ENCODE data around the gene SERPINB1. TPM values are rescaled to one million over a fixed set of nuclear protein-coding genes. Genes with fewer than 3 reads are reported as not detected.

The SERPINB1 gene
- total and polyA plus RNA-seq, 2 donors (not counting 3 experiments of a cell fraction or from before 2014, with no cell fraction given) = 6.7 to 24.0 TPM

GRCh38 chr6:2800552-2801316 lies 40.9 kb downstream of the SERPINB1 start:
- no peaks in the 10 kb centered on the region for H3K79me2 ChIP-seq (ENCODE audit: control insufficient read depth, insufficient read depth, low read length)
- no peaks in the 10 kb centered on the region for H3K27me3 ChIP-seq (ENCODE audit: control insufficient read depth in 2 of 2, insufficient read depth in 2 of 2, low read length in 2 of 2)
- no peak for DNase-seq (ENCODE audit: low read depth, low spot score)
- H2AFZ ChIP-seq (ENCODE audit: low read depth, low read length) = no peak overlapping the region
- intact Hi-C loops (cut with micrococcal nuclease) = no loop called here
- H3K4me2 ChIP-seq (ENCODE audit: insufficient read depth, low read length) = no peak overlapping the region
- no peak overlapping the region for H3K9ac ChIP-seq (replicated peaks; ENCODE audit: extremely low read depth, insufficient read depth, low read length)
- no peak overlapping the region for H3K27ac ChIP-seq (ENCODE audit: insufficient read depth, low read depth, low read length)
- no TSS peak for BruUV-seq (replicated peaks)
- FAIRE-seq = no peak
- no peaks in the 10 kb centered on the region for H3K9me1 ChIP-seq (replicated peaks; ENCODE audit: control insufficient read depth, extremely low read depth, insufficient read depth, low read length)
- no peaks in the 10 kb centered on the region for H3K9me3 ChIP-seq (replicated peaks; ENCODE audit: control insufficient read depth, insufficient read depth, low read length)
- ChIA-PET CTCF (interaction anchor here (0.6 to 2.0 kb wide), 3 partner anchors 9 to 1276 kb away, joined by 3 to 12 read pairs (median 3); no protein-coding TSS in a partner anchor), POLR2A (no interaction called here)
- peaks cover 19% of the 10 kb centered on the region for H3K4me1 ChIP-seq (ENCODE audit: control insufficient read depth, extremely low read depth, insufficient read depth, low read length)
- H3K36me3 ChIP-seq (ENCODE audit: control insufficient read depth in 2 of 2, extremely low read depth in 1 of 2, insufficient read depth in 2 of 2, low read length in 2 of 2) = no peaks in the 10 kb centered on the region
- TF ChIP-seq POLR2A (IDR thresholded peaks at IDR 0.05; ENCODE audit: low read depth, low read length) (no peak), FOS (IDR thresholded peaks at IDR 0.05; ENCODE audit: borderline replicate concordance, insufficient read depth, low read length) (no peak), EZH2 (IDR thresholded peaks at IDR 0.05; ENCODE audit: borderline replicate concordance, low read depth, low read length, severe bottlenecking) (no peak), JUN (IDR thresholded peaks at IDR 0.05; ENCODE audit: borderline replicate concordance, insufficient read depth, insufficient read length, low read depth) (no peak), POLR2AphosphoS5 (IDR thresholded peaks at IDR 0.05; ENCODE audit: insufficient read depth, low read depth, low read length) (no peak), GATA2 (IDR thresholded peaks at IDR 0.05; ENCODE audit: insufficient read depth, insufficient read length, low read depth, low read length) (no peak), MYC (IDR thresholded peaks at IDR 0.05; ENCODE audit: low read depth, low read length) (no peak), MAX (IDR thresholded peaks at IDR 0.05; ENCODE audit: insufficient read depth, insufficient read length) (no peak), CTCF (IDR thresholded peaks at IDR 0.05; ENCODE audit: extremely low read depth in 1 of 2, insufficient read depth in 1 of 2, low read depth in 1 of 2, low read length in 2 of 2) (no peak)
- dilution Hi-C loops (cut with MboI; ENCODE audit: extremely low pct_ligation_motif_present, low sequenced_read_pairs) = no loop called here
- H3K4me3 ChIP-seq (replicated peaks in 1 of 3; ENCODE audit: insufficient read depth in 1 of 3, low read depth in 1 of 3, low read length in 3 of 3) = no peak overlapping the region
- H4K20me1 ChIP-seq (replicated peaks; ENCODE audit: control insufficient read depth, extremely low read depth, insufficient read depth, low read length) = no peaks in the 10 kb centered on the region

All from endothelial cell of umbilical vein (primary cell).